HEK293 (cell line): ENCODE data around the gene CYP2A6.

Experiments used
- HIC1 ChIP-seq: fragments of 450-650 bp; formaldehyde crosslinking; IDR thresholded peaks from 2 replicates; pipeline ENCODE4 v1.5.1; 2016; ENCODE audit warnings: missing biosample characterization, missing genetic modification characterization
- KLF1 ChIP-seq: fragments of 450-650 bp; formaldehyde crosslinking; IDR thresholded peaks from 2 replicates; pipeline ENCODE4 v1.5.1; 2016; ENCODE audit warnings: missing biosample characterization, missing genetic modification characterization
- KLF9 ChIP-seq: fragments of 450-650 bp; formaldehyde crosslinking; IDR thresholded peaks from 2 replicates; pipeline ENCODE4 v1.5.1; 2016; ENCODE audit warnings: missing biosample characterization, missing genetic modification characterization, low read depth
- SP2 ChIP-seq: fragments of 450-650 bp; formaldehyde crosslinking; IDR thresholded peaks from 2 replicates; pipeline ENCODE4 v1.5.1; 2016; ENCODE audit warnings: missing biosample characterization, missing genetic modification characterization
- TRIM28 ChIP-seq: IDR thresholded peaks from 2 replicates; pipeline ENCODE4 v1.6.1; 2011; ENCODE audit warnings: low read length, control low read depth, borderline replicate concordance
- ZBTB10 ChIP-seq: fragments of 450-650 bp; formaldehyde crosslinking; IDR thresholded peaks from 2 replicates; pipeline ENCODE4 v1.5.1; 2016; ENCODE audit warnings: missing biosample characterization, missing genetic modification characterization
- ZBTB17 ChIP-seq: fragments of 450-650 bp; formaldehyde crosslinking; IDR thresholded peaks from 2 replicates; pipeline ENCODE4 v1.5.1; 2016; ENCODE audit warnings: missing biosample characterization, missing genetic modification characterization
- ZBTB21 ChIP-seq: fragments of 450-650 bp; formaldehyde crosslinking; IDR thresholded peaks from 2 replicates; pipeline ENCODE4 v1.5.1; 2017; ENCODE audit warnings: missing biosample characterization, missing genetic modification characterization
- ZFP37 ChIP-seq: fragments of 450-650 bp; formaldehyde crosslinking; IDR thresholded peaks from 2 replicates; pipeline ENCODE4 v1.5.1; 2016; ENCODE audit warnings: missing biosample characterization, missing genetic modification characterization
- ZNF133 ChIP-seq: fragments of 450-650 bp; formaldehyde crosslinking; IDR thresholded peaks from 2 replicates; pipeline ENCODE4 v1.5.1; 2016; ENCODE audit warnings: missing biosample characterization, missing genetic modification characterization
- ZNF138 ChIP-seq: fragments of 450-650 bp; formaldehyde crosslinking; IDR thresholded peaks from 2 replicates; pipeline ENCODE4 v1.5.1; 2016; ENCODE audit warnings: missing biosample characterization, missing genetic modification characterization, borderline replicate concordance
- ZNF16 ChIP-seq: fragments of 450-650 bp; formaldehyde crosslinking; IDR thresholded peaks from 2 replicates; pipeline ENCODE4 v1.5.1; 2016; ENCODE audit warnings: low read depth, missing biosample characterization, missing genetic modification characterization
- ZNF223 ChIP-seq: fragments of 450-650 bp; formaldehyde crosslinking; IDR thresholded peaks from 2 replicates; pipeline ENCODE4 v1.5.1; 2016; ENCODE audit warnings: missing biosample characterization, missing genetic modification characterization
- ZNF26 ChIP-seq: fragments of 450-650 bp; formaldehyde crosslinking; IDR thresholded peaks from 2 replicates; pipeline ENCODE4 v1.5.1; 2016; ENCODE audit warnings: missing biosample characterization, missing genetic modification characterization
- ZNF266 ChIP-seq: fragments of 450-650 bp; formaldehyde crosslinking; IDR thresholded peaks from 2 replicates; pipeline ENCODE4 v1.5.1; 2016; ENCODE audit warnings: missing biosample characterization, missing genetic modification characterization, low read depth
- ZNF302 ChIP-seq: fragments of 450-650 bp; formaldehyde crosslinking; IDR thresholded peaks from 2 replicates; pipeline ENCODE4 v1.5.1; 2016; ENCODE audit warnings: missing biosample characterization, missing genetic modification characterization, low read depth
- ZNF324 ChIP-seq: fragments of 450-650 bp; formaldehyde crosslinking; IDR thresholded peaks from 2 replicates; pipeline ENCODE4 v1.5.1; 2016; ENCODE audit warnings: missing biosample characterization, missing genetic modification characterization
- ZNF350 ChIP-seq: fragments of 450-650 bp; formaldehyde crosslinking; IDR thresholded peaks from 2 replicates; pipeline ENCODE4 v1.5.0; 2017; ENCODE audit warnings: missing biosample characterization, mild to moderate bottlenecking, missing genetic modification characterization
- ZNF391 ChIP-seq: fragments of 450-650 bp; formaldehyde crosslinking; IDR thresholded peaks from 2 replicates; pipeline ENCODE4 v1.5.1; 2016; ENCODE audit warnings: low read depth, missing biosample characterization, missing genetic modification characterization, borderline replicate concordance
- ZNF501 ChIP-seq: fragments of 450-650 bp; formaldehyde crosslinking; IDR thresholded peaks from 2 replicates; pipeline ENCODE4 v1.5.1; 2016; ENCODE audit warnings: missing biosample characterization, missing genetic modification characterization
- ZNF513 ChIP-seq: fragments of 450-650 bp; IDR thresholded peaks from 2 replicates; pipeline ENCODE4 v1.5.1; 2018; ENCODE audit warnings: missing biosample characterization, missing genetic modification characterization
- ZNF549 ChIP-seq: fragments of 450-650 bp; IDR thresholded peaks from 2 replicates; pipeline ENCODE4 v1.5.1; 2018; ENCODE audit warnings: missing biosample characterization, missing genetic modification characterization, mild to moderate bottlenecking, inconsistent platforms, moderate library complexity
- ZNF580 ChIP-seq: fragments of 450-650 bp; formaldehyde crosslinking; IDR thresholded peaks from 2 replicates; pipeline ENCODE4 v1.5.1; 2016; ENCODE audit warnings: missing biosample characterization, missing genetic modification characterization
- ZNF596 ChIP-seq: fragments of 450-650 bp; IDR thresholded peaks from 2 replicates; pipeline ENCODE4 v1.5.0; 2018; ENCODE audit warnings: missing biosample characterization, mild to moderate bottlenecking, missing genetic modification characterization, moderate library complexity
- ZNF600 ChIP-seq: fragments of 450-650 bp; formaldehyde crosslinking; IDR thresholded peaks from 2 replicates; pipeline ENCODE4 v1.5.1; 2016; ENCODE audit warnings: missing biosample characterization, missing genetic modification characterization
- ZNF692 ChIP-seq: fragments of 450-650 bp; formaldehyde crosslinking; IDR thresholded peaks from 2 replicates; pipeline ENCODE4 v1.5.1; 2016; ENCODE audit warnings: missing biosample characterization, missing genetic modification characterization
- ZNF777 ChIP-seq: fragments of 450-650 bp; formaldehyde crosslinking; IDR thresholded peaks from 2 replicates; pipeline ENCODE4 v1.5.1; 2017; ENCODE audit warnings: missing biosample characterization, missing genetic modification characterization, borderline replicate concordance
- ZSCAN4 ChIP-seq: fragments of 450-650 bp; formaldehyde crosslinking; IDR thresholded peaks from 2 replicates; pipeline ENCODE4 v1.5.1; 2017; ENCODE audit warnings: missing biosample characterization, missing genetic modification characterization
- ZXDB ChIP-seq: fragments of 450-650 bp; formaldehyde crosslinking; IDR thresholded peaks from 2 replicates; pipeline ENCODE4 v1.5.1; 2016; ENCODE audit warnings: missing biosample characterization, missing genetic modification characterization

The CYP2A6 gene

GRCh38 chr19:40797963-40798682 lies 52.1 kb downstream of the CYP2A6 start (continued):
- TF ChIP-seq ZNF133 (no peak), ZNF223 (tag by site-specific recombination) (peak; percentile 98), ZNF266 (tag by site-specific recombination) (no peak), ZNF391 (no peak; the same call in 1 of the 2 replicates), ZBTB21 (tag by site-specific recombination) (peak; percentile 68), ZBTB17 (tag by site-specific recombination) (peak; percentile 95), ZNF138 (tag by site-specific recombination) (peak; percentile 35; the same call in 1 of the 2 replicates), KLF9 (tag by site-specific recombination) (no peak), TRIM28 (no peak), ZNF513 (tag by site-specific recombination) (no peak), ZNF324 (tag by site-specific recombination) (peak; percentile 64; the same call in 1 of the 2 replicates), KLF1 (tag by site-specific recombination) (peak; percentile 61), ZNF596 (tag by site-specific recombination) (0 out of 2 replicates have a peak, but pooled peaks have one; percentile 6), ZFP37 (tag by site-specific recombination) (peak; percentile 86; the same call in 1 of the 2 replicates), ZNF777 (tag by site-specific recombination) (peak; percentile 95), ZNF600 (tag by site-specific recombination) (peak; percentile 73), SP2 (tag by site-specific recombination) (peak; percentile 25; the same call in 1 of the 2 replicates), ZNF692 (peak; percentile 38; the same call in 1 of the 2 replicates), ZNF549 (tag by site-specific recombination) (no peak), ZNF580 (tag by site-specific recombination) (peak; percentile 30; the same call in 1 of the 2 replicates), ZNF302 (tag by site-specific recombination) (no peak), ZNF16 (tag by site-specific recombination) (no peak), ZSCAN4 (tag by site-specific recombination) (no peak), HIC1 (peak; percentile 73), ZNF26 (no peak), ZNF350 (tag by site-specific recombination) (no peak), ZBTB10 (tag by site-specific recombination) (0 out of 2 replicates have a peak, but pooled peaks have one; percentile 11), ZNF501 (tag by site-specific recombination) (peak; percentile 80), ZXDB (tag by site-specific recombination) (peak; percentile 82; the same call in 1 of the 2 replicates)
